Effector memory CD4-positive, alpha-beta T cell (primary cell): ENCODE results near the gene TMEM164.
A peak's percentile ranks its signal among the peaks of the same experiment; 100 is the strongest.

Experiments used
- DNase-seq, 3 donors: peaks; one replicate each; pipeline ENCODE4 v3.0.0-alpha.2; 2020
- H3K27ac ChIP-seq: 2 replicates; pipeline ENCODE4 v1.7.0; 2013; ENCODE audit warnings: mild to moderate bottlenecking, low read length, moderate library complexity; ENCODE audit not compliant: insufficient read depth, poor library complexity, severe bottlenecking
- H3K27me3 ChIP-seq: replicated peaks from 2 replicates; pipeline ENCODE4 v1.7.0; 2013; ENCODE audit warnings: mild to moderate bottlenecking, low read length; ENCODE audit not compliant: insufficient read depth, control insufficient read depth, poor library complexity, severe bottlenecking
- H3K36me3 ChIP-seq: 2 replicates; pipeline ENCODE4 v1.7.0; 2013; ENCODE audit warnings: mild to moderate bottlenecking, low read length, moderate library complexity; ENCODE audit not compliant: control insufficient read depth, insufficient read depth
- H3K4me1 ChIP-seq: 2 replicates; pipeline ENCODE4 v1.7.0; 2013; ENCODE audit warnings: low read length, mild to moderate bottlenecking; ENCODE audit not compliant: control insufficient read depth, insufficient read depth, poor library complexity, severe bottlenecking
- H3K4me3 ChIP-seq: 2 replicates; pipeline ENCODE4 v1.7.0; 2013; ENCODE audit warnings: low read length, low read depth, mild to moderate bottlenecking; ENCODE audit not compliant: insufficient read depth, poor library complexity, severe bottlenecking
- H3K9me3 ChIP-seq: 2 replicates; pipeline ENCODE4 v1.7.0; 2013; ENCODE audit warnings: mild to moderate bottlenecking, low read length, moderate library complexity; ENCODE audit not compliant: control insufficient read depth

TMEM164 gene

DNA sequence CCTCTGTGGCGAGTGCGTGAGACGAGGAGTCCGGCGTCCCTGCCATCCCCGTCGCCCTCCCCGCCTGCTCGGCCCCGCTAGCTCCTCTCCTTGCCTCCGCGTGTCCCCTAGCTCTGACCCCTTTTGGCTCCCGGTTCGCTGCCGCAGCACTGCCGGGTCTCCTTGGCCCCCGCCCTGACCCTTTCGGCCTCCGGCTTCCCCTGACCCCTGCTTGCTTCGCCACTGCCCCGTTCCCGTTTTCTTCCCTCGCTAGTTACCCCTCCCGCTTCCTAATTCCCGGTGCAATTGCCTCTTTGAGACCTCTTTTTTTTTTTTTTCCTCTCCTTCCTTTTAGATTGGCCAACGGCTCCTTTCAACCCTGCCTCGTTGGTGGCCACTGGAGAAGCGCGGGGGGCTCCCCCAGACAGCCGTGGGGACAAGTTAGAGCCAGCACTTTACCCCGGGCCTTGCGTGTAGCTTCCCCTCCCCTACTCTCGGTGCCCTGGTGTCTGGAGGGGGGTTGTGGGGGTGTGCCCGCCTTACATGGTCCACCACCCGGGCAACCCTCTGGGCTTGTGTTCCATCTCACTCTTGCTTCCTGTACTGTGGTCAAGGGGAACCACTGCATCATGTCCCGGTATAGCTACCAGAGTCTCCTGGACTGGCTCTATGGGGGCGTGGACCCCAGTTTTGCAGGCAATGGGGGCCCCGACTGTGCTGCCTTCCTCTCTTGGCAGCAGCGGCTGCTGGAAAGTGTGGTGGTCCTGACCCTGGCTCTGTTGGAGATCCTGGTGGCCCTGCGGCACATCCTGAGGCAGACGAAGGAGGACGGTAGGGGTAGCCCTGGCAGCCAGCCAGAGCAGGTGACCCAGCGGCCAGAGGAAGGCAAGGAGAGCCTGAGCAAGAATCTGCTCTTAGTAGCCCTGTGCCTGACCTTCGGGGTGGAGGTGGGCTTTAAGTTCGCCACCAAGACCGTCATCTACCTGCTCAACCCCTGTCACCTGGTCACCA lies 548 bp downstream of the TMEM164 start:
- peaks cover 8% of the 10 kb centered on the region for H3K4me1 ChIP-seq
- H3K27ac ChIP-seq = peak overlapping the region; percentile 47
- peak overlapping the region; percentile 55 for H3K4me3 ChIP-seq
- no peaks in the 10 kb centered on the region for H3K27me3 ChIP-seq
- no peak for DNase-seq
- H3K9me3 ChIP-seq = no peaks in the 10 kb centered on the region
- H3K36me3 ChIP-seq = no peaks in the 10 kb centered on the region

DNA sequence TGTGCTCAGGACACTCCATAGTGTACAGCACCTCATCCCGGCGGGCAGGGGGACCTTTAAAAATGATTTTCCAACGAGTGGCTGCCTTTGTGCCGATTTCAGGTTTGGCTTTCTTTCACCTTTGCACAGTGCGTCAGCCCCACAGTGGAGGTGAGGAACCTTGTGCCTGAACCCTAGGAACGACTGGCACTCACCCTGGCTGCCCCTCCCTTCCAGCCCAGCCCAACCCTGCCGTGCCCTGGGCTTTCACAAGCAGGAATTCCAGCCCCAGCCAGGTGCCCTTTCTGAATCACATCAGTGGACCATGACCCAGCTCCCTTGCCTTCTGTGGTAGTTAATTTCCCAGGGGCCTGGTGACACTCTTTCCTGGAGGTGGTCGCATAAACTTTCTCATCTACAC lies 1.3 kb downstream of the TMEM164 start:
- Histone ChIP-seq H3K27ac (no peak overlapping the region), H3K4me1 (peaks cover 8% of the 10 kb centered on the region), H3K27me3 (no peaks in the 10 kb centered on the region), H3K36me3 (no peaks in the 10 kb centered on the region), H3K4me3 (no peak overlapping the region), H3K9me3 (no peaks in the 10 kb centered on the region)
- no peak for DNase-seq

DNA sequence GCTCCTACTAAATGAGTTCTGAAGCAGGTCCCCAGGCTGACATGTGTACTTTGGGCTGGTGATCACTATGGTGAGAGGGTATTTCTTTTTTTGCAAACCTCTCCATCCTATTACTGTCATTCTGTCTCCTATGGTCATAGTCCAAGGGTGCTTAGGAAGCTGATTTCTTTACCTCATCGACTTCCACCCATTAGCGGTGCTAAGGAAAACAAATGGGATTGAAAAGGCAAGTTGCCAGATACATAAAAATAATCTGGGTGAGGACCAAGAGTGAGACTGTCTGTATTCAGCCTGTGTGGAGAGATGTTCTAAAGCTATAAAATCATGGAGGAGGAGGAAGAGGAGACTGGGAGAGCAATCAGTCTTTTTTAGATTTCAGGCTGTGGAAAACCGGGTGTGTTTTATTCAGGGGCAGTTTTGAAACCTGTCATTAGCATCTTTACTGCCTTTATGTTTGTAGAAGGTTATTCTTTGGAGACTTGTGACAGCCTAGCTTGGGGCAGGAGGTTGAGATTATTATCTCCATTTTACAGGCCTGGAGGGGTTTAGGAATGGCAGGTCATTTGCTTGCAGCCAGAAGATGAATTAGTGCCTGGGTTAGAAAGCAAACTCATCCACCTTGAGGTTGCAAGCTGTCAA lies 1.9 kb downstream of the TMEM164 start:
- Histone ChIP-seq H3K4me1 (peaks cover 8% of the 10 kb centered on the region), H3K9me3 (no peaks in the 10 kb centered on the region), H3K36me3 (no peaks in the 10 kb centered on the region), H3K27me3 (no peaks in the 10 kb centered on the region), H3K4me3 (no peak overlapping the region), H3K27ac (no peak overlapping the region)
- no peak for DNase-seq

DNA sequence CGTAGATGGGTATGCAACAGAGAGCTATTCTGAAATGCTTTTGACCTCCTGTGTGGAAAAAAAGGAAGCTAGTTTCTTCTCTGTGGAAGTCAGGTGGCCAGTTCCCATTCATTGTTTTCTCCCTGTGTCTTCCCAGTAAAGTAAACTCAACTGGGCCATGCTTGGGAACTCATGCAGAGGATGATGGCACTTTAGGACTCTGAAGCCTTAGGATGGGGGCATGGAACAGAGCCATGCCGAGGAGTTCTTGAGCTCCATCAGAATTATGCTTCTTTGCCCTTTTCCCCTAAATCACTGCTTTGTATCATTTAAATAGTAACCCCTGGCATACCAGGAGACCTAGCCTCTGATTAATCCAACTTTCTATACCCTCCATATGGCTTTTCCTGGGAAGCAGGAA lies 3.2 kb downstream of the TMEM164 start:
- DNase-seq = no peak
- Histone ChIP-seq H3K9me3 (no peaks in the 10 kb centered on the region), H3K36me3 (no peaks in the 10 kb centered on the region), H3K4me1 (peaks cover 8% of the 10 kb centered on the region), H3K4me3 (no peak overlapping the region), H3K27ac (no peak overlapping the region), H3K27me3 (no peaks in the 10 kb centered on the region)

DNA sequence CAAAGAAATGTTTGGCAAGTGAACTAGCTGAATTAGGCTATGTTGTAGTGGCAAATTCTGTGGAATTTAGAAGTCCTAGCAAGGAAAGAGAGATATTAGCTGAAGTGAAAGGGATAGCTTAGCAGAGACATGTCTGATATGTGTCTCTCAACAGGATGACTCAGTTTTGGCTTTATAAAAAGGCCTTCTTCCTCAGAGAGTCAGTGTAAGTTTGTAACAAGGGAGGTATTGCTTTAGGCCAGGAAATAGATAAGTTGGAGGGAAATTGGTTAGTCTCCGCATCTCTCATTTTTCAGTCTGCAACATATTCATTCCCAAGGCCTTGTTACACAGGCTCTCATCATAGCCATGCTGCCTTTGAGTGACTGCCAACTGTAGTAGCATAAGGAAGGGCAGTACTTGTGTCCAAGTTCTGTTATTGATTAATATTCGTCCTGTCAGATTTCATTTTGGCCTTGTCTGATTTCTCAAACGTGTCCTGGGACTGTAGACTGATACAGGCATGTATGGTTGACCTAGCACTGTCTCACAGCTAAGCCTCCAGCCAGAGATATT lies 4.0 kb downstream of the TMEM164 start:
- H3K36me3 ChIP-seq = no peaks in the 10 kb centered on the region
- no peak for DNase-seq
- H3K4me3 ChIP-seq = no peak overlapping the region
- H3K27me3 ChIP-seq = no peaks in the 10 kb centered on the region
- H3K4me1 ChIP-seq = peaks cover 6% of the 10 kb centered on the region
- H3K9me3 ChIP-seq = no peaks in the 10 kb centered on the region
- no peak overlapping the region for H3K27ac ChIP-seq

DNA sequence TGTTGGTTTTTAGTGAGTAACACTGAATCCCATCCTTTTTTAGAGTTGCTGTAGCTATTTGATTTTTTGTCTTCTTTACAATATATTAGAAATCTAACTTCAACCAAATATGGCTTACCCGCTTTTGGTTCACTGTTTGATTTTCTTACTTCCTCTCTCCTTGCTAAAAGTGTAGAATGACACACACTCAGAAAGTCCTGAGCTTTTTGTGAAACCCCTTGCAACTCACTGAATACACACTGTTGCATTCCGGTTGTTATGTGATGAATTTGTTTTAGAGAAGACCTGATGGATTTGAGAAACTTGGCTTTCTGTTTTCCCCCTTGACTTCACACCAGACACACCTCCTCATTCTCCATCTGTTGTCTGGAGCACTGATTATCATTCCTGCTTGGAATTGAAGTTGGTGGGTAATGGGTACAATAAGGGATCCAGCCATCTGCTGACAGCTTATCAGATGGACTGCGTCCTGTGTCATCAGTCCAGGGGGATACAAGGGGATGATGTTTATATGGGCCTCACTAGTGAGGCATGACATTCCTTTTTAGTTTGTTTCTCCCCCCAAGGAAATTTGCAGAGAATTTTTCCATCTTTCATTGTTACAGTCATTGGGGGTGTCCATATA lies 5.2 kb downstream of the TMEM164 start:
- H3K27me3 ChIP-seq = no peaks in the 10 kb centered on the region
- DNase-seq = no peak
- H3K9me3 ChIP-seq = no peaks in the 10 kb centered on the region
- no peak overlapping the region for H3K27ac ChIP-seq
- no peaks in the 10 kb centered on the region for H3K36me3 ChIP-seq
- H3K4me3 ChIP-seq = no peak overlapping the region
- H3K4me1 ChIP-seq = peaks cover 5% of the 10 kb centered on the region

DNA sequence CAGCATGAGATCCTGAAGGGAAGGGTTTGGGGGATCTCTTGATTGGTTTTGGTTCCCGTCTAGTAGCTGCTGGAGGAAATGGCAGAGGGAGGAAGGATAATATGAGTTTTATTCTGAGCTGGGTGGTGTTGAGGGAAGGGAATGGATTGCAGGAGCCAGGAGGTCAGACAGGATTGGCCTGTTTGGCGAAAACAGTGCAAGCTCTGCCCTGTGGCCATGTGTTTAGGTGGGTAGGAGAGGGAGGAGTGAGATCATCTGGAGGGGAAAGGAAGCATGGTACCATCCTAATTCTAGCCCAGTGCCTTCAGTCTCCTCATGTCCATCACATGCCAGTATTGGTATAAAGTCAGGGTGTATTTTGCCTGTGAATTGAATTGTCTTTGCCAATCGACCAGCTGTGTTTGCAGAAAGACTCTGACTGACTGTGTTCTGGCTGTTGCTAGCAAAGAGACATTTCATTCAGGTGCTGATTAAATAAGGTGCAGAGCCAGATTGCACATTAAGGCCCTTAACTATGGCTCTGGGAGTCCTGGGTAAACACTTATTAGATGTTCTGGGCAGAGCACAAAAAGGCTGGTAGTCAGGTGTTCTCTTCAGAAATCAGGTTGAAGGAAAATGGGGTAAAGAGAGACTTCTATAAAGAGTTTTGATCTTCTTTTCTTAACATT lies 10.0 kb downstream of the TMEM164 start:
- Histone ChIP-seq H3K4me3 (no peak overlapping the region), H3K9me3 (no peaks in the 10 kb centered on the region), H3K27ac (no peak overlapping the region), H3K4me1 (no peaks in the 10 kb centered on the region), H3K27me3 (no peaks in the 10 kb centered on the region), H3K36me3 (no peaks in the 10 kb centered on the region)
- DNase-seq = no peak

DNA sequence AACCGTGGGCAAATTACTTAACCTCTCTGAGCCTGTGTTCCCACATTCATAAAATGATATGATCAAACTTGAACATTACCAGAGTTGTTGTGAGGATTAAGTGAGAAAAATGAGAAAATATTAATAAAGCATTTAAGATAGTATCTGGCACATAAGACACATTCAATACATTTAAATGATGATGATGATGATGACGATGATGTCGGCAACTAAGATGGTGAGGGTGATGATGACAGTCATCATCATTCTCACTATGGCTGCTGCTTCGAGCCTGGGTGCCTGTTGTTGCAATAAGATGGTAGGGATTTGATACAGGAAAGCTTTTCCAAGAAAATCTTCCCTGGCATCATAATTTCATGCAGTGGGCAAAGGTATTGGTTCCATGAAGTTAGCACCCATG lies 11.1 kb downstream of the TMEM164 start:
- Histone ChIP-seq H3K36me3 (no peaks in the 10 kb centered on the region), H3K27me3 (no peaks in the 10 kb centered on the region), H3K4me1 (no peaks in the 10 kb centered on the region), H3K4me3 (no peak overlapping the region), H3K9me3 (no peaks in the 10 kb centered on the region), H3K27ac (no peak overlapping the region)
- no peak for DNase-seq

DNA sequence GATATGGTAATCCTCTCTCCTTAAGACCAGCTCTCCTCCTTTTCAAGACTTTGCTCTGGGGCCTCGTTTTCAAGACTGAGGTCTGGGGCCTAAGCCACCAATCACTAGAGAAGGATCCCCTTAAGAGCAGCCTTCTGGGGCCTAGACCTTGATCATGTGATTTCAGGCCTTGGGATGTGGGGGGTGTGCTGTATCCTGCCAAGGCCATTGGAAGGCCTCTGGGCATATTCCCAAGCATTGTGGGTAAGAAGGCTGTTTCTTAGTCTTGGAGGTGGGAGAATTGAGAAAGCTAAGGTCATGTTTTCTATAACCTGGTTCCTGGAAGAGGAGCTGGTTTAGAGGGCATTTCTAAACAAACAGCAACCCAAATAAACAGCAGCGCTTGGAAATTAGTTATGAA lies 12.1 kb downstream of the TMEM164 start:
- H3K4me3 ChIP-seq = no peak overlapping the region
- no peak overlapping the region for H3K27ac ChIP-seq
- no peaks in the 10 kb centered on the region for H3K36me3 ChIP-seq
- H3K27me3 ChIP-seq = no peaks in the 10 kb centered on the region
- no peak for DNase-seq
- H3K4me1 ChIP-seq = no peaks in the 10 kb centered on the region
- no peaks in the 10 kb centered on the region for H3K9me3 ChIP-seq
